Cardiac muscle cell (in vitro differentiated cells and primary cell): Measurements from ENCODE around the gene FOXN3. TPM values are rescaled to one million over a fixed set of nuclear protein-coding genes. Genes with fewer than 3 reads are reported as not detected.
A peak's percentile ranks its signal among the peaks of the same experiment; 100 is the strongest.

ENCODE experiments used
- DNase-seq, 2 donors: peaks; one replicate each; pipeline versions ENCODE4 v3.0.0 to v3.0.0-alpha.2; 2010 to 2017; ENCODE audit warnings: low read depth in 1 of 2, low spot score in 1 of 2
- H3K27ac ChIP-seq: fragments of 200-600 bp; sonication (generic); 2 replicates; pipeline ENCODE4 v1.5.1; 2016
- H3K27me3 ChIP-seq: fragments of 200-600 bp; sonication (generic); 2 replicates; pipeline ENCODE4 v1.6.0; 2016; ENCODE audit warnings: control low read depth
- H3K36me3 ChIP-seq: fragments of 200-600 bp; sonication (generic); 2 replicates; pipeline ENCODE4 v1.5.1; 2016; ENCODE audit warnings: control low read depth
- H3K4me1 ChIP-seq: fragments of 200-600 bp; sonication (generic); 2 replicates; pipeline ENCODE4 v1.8.1; 2017; ENCODE audit warnings: low read depth, mild to moderate bottlenecking, mixed run types
- H3K4me3 ChIP-seq: fragments of 200-600 bp; sonication (generic); 2 replicates; pipeline ENCODE4 v1.5.1; 2016; ENCODE audit warnings: mild to moderate bottlenecking
- H3K9me3 ChIP-seq: fragments of 200-600 bp; sonication (generic); 2 replicates; pipeline ENCODE4 v1.5.1; 2017; ENCODE audit warnings: low read depth, mild to moderate bottlenecking, control low read depth
- CTCF ChIP-seq: IDR thresholded peaks from 2 replicates; pipeline ENCODE4 v1.5.1; 2012; ENCODE audit warnings: low read depth, mild to moderate bottlenecking, low read length
- polyA plus RNA-seq: library from polyadenylated mRNA; unstranded; fragments of >200 nt; fragmentation: Nextera tagmentation; extraction: Ambion mirVana; gene quantifications from 2 replicates; pipeline ENCODE4 v1.2.1, GENCODE V29; 2016
- total RNA-seq: library from RNA; depleted of rRNA; stranded (reverse); fragments of >200 nt; gene quantifications from 2 replicates; pipeline ENCODE4 v1.2.3, GENCODE V29; 2016

The FOXN3 gene
- total and polyA plus RNA-seq, 2 experiments from 2014 or later = 43.8 to 74.8 TPM

GRCh38 chr14:89364316-89364715 lies 52.7 kb downstream of the FOXN3 start:
- no peak for DNase-seq
- Histone ChIP-seq H3K36me3 (no peaks in the 10 kb centered on the region), H3K9me3 (no peaks in the 10 kb centered on the region), H3K27ac (no peak overlapping the region), H3K4me1 (peaks cover 17% of the 10 kb centered on the region), H3K4me3 (no peak overlapping the region), H3K27me3 (no peaks in the 10 kb centered on the region)
- TF ChIP-seq CTCF = no peak

GRCh38 chr14:89360277-89360676 lies 56.8 kb downstream of the FOXN3 start:
- no peaks in the 10 kb centered on the region for H3K36me3 ChIP-seq
- H3K9me3 ChIP-seq = no peaks in the 10 kb centered on the region
- DNase-seq = no peak
- no peak overlapping the region for H3K4me3 ChIP-seq
- no peak for TF ChIP-seq CTCF
- peaks cover 9% of the 10 kb centered on the region for H3K4me1 ChIP-seq
- no peak overlapping the region for H3K27ac ChIP-seq
- H3K27me3 ChIP-seq = no peaks in the 10 kb centered on the region

- DNase-seq = no peak
- no peak overlapping the region for H3K4me3 ChIP-seq
- H3K36me3 ChIP-seq = no peaks in the 10 kb centered on the region
- peak overlapping the region; percentile 22 for H3K27ac ChIP-seq
- no peak for TF ChIP-seq CTCF
- no peaks in the 10 kb centered on the region for H3K9me3 ChIP-seq
- peaks cover 2% of the 10 kb centered on the region for H3K4me1 ChIP-seq
- H3K27me3 ChIP-seq = no peaks in the 10 kb centered on the region
These were observed 57.4 kb downstream of the FOXN3 start for GRCh38 chr14:89359477-89360222.

- no peaks in the 10 kb centered on the region for H3K36me3 ChIP-seq
- H3K27ac ChIP-seq = no peak overlapping the region
These were observed 59.3 kb downstream of the FOXN3 start for GRCh38 chr14:89357655-89358297.

GRCh38 chr14:89356927-89357326 lies 60.1 kb downstream of the FOXN3 start:
- Histone ChIP-seq H3K4me3 (no peak overlapping the region), H3K9me3 (no peaks in the 10 kb centered on the region), H3K27ac (no peak overlapping the region)

More at GRCh38 chr14:89357655-89358297, 59.3 kb downstream of the FOXN3 start:
- H3K27me3 ChIP-seq = no peaks in the 10 kb centered on the region
- H3K4me3 ChIP-seq = no peak overlapping the region
- no peak for TF ChIP-seq CTCF
- peaks cover under 1% of the 10 kb centered on the region for H3K4me1 ChIP-seq
- H3K9me3 ChIP-seq = no peaks in the 10 kb centered on the region
- no peak for DNase-seq

More at GRCh38 chr14:89356927-89357326, 60.1 kb downstream of the FOXN3 start:
- no peaks in the 10 kb centered on the region for H3K36me3 ChIP-seq
- H3K4me1 ChIP-seq = peaks cover 9% of the 10 kb centered on the region
- H3K27me3 ChIP-seq = no peaks in the 10 kb centered on the region
- no peak for DNase-seq
- TF ChIP-seq CTCF = no peak
